Activated gamma-delta T cell (primary cell): ENCODE results near the gene SNRPD3.
"Not testable (repeated sequence)": the region's sequence is repeated elsewhere in the genome, so short reads cannot be mapped to it uniquely, and the experiment has no call there.

Experiments
- DNase-seq: peaks from one replicate; lab custom pipeline; 2025; lab: John Stamatoyannopoulos, UW

Gene SNRPD3

DNA sequence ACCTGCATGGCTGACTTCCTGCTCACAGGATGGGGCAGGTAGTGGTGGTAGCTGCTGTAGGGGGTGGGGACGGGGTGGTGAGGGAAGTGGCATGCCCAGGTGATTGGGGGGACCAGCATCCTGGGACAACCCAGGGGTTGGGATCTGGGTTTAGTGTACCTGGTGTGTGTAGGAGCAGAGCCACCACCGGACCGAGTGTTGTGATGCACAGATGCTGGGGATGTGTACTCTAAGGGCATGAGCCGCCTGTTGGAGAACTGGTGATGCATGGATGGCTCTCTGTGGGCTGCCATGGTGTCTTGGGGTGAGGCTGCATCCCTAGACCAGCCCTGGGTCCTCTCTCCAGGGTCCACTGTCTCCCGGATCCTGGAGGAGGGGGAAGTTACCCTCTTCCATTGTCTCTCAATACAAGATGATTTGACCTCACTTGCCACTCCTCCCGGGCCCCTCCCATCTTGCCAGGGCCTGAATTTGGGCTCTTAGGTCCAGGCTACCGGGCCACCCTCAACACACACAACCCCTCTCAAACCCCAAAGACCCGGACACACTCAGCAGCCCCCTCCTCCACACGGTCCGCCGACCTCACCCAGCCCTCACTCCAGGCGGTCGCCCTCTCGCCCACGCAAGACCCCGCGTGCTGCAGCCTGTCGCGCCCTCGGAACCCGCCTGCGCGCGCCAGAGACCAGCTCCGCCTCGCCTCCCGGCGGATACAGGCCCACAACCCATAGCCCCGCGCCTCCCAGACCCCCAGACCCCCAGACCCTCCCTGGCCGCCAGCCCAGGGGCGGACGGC lies 36.5 kb downstream of the SNRPD3 start:
- DNase-seq, result no peak

DNA sequence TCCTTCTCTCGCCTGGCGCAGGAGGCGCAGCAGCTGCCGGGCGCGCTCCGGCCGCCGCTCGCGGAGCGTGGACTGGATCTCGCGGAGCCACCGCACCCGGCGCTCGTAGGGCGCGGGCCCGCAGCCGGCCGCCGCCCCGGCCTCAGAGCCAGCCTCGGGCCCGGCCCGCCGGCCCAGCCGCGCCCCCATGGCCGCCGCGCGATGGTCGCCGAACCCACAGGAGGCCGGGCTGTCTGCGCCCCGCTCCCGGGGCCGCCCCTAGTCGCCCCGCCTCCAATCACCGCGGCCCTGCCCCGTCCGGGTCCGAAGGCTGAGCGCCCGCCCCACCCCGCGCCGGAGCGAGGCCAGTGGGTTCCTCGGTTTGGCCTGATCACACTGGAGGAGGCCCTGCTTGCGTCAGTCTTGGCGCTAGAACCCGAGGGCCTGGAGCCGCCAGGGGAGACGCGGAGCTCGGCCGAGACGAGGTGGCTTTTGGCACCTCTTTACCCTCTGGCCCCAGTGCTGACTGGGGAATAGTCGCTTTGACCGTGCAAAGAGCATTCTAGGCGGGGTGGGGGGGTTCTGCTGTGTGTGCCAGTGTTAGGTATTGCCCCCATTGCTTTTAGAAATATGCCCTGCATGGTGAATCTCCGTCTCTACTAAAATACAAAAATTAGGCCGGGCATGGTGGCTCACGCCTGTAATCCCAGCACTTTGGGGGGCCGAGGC lies 37.2 kb downstream of the SNRPD3 start, which contains the start of gene LRRC75B:
Gene LRRC75B, minus strand, starts transcription at position 223 of the 708 bp plus-strand sequence. Its CDS starts 34 bp downstream, at position 189.
- no peak for DNase-seq

DNA sequence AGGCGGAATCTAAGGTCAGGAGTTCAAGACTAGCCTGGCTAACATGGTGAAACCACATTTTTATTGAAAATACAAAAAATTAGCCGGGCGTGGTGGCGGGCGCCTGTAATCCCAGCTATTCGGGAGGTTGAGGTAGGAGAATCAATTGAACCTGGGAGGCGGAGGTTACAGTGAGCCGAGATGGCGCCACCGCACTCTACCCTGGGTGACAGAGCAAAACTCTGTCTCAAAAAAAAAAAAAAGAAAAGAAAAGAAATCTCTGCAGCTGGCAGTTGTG lies 37.7 kb downstream of the SNRPD3 start:
- not testable (repeated sequence) for DNase-seq

DNA sequence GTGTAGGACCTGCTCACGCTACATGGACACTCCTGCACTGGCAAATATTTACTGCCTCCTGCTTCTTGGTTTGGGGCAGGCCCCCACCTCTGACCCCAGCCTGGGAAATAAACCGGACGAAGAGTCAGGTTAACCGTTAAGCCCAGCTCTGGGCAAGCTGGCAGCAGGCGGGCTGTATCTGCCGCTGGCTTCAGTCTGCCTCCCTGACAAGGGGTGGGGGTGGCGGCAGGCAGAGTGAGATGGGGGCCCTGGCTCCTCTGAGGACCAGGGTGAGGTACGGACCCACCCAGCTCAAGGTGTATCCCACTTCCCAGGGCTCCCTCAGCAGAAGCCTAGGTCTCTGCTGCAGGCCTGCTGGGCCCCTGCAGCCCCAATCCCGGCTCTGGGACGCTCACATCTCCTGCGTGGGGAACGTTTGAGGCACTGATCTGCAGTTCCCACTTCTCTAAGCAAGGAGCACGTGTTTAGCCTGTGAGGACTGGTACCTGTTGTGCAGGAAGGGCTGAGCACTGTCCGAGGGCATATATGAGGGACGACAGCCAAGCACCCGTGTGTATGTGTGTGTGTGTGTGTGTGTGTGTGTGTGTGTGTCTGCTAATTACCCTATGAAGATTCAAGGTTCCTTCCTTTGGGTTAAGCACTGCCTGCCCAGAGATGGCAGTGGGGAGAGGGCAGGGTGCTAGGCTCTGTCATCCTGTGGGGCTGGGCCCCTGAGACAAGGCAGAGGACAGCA lies 38.2 kb downstream of the SNRPD3 start:
- no peak for DNase-seq

DNA sequence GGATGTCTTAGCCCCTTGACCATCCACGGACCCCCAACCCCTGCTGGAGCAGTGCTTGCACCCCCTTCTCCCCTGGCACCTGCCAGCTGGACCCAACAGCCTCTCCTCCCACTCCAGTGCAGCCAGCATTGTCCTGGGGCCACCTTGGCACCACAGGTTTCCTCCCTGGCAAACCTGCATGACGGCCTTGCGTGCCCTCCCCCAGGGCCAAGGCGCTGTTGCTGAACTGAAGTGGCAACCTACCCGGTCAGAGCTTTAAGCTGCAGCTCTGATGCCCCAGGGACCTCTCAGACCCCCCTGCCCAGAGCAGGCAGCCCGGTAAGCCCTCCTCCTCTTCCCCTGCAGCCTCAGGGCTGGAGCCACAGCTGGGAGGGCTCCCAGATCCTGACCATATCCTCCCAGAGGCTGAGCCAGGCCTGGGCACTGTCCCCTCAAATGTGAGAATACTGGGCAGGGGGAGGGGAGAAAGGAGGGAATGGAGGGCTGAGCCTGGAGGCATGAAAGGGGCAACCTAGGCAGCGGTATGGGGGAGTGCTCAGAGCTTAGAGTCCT lies 38.8 kb downstream of the SNRPD3 start:
- no peak for DNase-seq

DNA sequence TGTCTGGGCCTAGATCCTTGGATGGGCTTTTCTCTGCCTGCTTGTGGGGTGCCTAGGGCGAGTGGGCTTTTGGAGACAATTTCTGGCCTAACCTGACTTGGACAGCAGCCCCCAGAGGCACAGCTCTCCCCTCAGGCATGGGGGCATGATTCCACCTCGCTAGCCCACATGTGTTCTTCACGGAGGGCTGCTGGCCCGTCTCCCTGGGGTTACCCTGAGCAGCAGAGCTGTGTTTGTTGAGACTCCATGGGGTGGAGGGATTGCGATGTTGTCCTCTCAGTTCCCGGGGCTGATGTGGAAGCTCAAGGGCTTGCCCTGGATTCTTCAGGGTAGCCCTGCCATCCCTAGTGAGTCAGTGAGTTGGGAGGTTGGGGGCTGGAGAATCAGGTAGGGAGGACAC lies 39.4 kb downstream of the SNRPD3 start:
- no peak for DNase-seq

DNA sequence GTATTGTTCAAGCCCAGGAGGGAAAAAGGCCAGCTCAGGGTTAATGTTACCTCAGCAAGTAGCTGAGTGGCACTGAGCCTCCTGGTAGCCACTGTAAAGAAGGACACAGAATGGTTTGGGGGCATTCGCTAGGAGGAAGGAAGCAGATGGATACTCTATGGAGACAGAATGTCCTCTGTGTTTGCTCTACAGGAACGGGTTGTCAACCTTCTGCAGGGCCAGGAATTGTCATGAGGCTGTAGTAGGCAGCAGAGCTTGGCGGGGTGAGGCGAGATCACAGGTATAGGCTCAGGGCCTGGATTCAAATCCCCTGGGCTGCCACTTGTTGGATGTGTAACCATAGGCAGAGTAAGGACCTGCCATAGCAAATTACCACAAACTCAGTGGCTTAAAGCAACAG lies 40.1 kb downstream of the SNRPD3 start:
- no peak for DNase-seq

DNA sequence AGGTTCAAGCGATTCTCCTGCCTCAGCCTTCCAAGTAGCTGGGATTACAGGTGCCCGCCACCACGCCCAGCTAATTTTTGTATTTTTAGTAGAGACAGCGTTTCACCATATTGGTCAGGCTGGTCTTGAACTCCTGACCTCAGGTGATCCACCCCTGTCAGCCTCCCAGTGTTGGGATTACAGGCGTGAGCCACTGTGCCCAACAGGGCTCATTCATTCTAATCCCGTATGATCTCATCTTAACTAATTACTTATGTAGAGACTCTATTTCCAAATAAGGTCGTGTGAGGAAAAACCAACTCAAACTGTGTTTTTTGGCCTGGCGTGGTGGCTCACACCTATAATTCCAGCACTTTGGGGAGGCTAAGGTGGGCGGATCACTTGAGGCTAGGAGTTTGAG lies 41.3 kb downstream of the SNRPD3 start:
- DNase-seq, result not testable (repeated sequence)

DNA sequence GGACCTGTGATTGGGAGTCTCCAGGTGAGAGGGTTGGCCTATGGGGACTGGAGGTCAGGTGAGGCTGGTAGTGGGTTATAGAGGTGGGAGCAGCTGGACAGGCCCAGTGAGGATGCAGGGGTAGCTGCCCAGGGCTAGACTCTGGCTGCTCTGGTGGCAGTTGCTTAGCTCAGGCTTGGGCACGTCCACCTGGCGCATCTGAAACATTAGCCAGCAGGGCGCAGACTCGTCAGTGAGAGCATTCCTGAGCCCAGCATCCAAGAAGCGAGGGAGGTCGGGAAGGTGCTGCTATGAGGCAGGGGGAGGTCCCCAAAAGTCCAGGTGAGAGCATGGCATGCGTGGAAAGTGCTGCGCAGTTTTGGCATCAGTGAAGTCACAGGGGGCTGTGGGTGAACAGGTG lies 43.7 kb downstream of the SNRPD3 start:
- no peak for DNase-seq

DNA sequence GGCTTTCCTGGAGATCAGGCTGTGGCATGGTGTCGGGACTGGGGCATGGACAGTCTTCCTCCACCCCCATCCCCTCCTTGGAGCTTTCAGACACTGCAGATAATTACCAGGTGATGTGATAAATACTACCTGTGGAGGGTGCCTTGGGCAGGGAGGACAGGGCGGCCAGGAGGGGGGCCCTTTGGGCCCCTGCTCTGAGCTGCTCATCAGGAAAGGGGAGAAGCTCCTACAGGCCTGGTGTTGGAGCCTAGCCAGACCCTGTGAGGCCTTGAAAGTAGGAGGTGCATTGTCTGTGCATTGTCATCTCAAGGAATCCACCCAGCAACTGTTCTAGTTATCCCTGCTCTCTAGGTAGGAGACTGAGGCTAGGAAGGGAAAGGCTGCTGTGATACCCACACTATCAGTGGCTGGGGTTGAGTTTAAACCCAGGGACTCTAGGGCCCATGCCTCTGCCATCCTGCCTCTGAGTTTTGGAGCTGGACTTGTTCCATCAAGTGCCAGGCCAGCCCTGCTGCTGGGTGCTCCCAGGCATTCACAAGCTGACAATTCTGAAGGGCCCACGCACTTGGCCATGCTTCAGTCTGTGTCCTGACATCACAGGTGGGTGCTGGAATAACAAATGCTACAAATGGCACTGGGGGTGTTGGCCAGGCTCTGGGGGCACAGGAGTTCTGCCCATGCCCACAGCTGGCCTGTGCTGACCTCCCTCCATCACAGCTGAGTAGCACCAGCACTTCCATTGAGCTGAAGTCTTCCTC lies 44.3 kb downstream of the SNRPD3 start:
- not testable (repeated sequence) for DNase-seq

DNA sequence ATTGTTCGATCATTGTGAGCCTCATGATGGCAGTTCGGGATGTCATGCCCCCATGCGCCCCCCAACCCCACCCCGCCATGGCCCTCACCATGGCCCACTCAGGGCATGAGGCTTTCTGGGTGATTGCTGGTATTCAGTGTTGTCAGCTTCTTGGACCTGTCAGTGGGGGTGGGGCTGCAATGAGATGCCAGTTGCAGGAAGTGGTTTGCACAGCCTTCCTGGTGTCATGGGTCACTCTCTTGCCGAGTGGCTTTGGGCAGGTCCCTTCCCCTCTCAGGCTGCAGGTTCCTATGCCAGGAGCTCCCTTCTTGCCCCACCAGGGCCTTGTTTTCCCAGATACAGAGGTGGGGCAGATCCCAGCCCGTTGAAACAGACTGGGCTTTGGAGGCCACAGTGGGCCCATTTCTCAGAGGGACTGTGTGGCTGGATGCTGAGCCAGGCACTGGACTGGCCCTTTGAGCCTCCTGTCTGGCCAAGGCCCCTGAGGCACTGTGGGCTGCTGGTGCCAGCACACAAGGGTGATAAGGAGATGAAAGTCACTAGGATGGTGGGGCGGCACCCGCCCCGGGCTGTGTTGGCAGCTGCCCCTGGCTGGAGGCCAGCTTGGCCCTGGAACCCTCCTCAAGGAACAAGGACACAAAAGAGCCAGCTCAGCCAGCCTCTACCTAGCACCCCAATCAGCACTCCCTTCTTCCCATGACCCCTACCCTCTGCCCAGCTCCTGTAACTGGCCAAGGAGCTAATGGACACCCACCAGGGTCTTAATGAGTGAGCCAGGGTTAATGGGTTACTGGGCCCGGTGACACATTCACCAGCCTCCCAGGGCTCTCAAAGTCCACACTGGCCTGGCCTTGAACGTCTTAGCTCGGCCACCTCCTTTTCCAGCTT lies 45.7 kb downstream of the SNRPD3 start:
- DNase-seq, result no peak

DNA sequence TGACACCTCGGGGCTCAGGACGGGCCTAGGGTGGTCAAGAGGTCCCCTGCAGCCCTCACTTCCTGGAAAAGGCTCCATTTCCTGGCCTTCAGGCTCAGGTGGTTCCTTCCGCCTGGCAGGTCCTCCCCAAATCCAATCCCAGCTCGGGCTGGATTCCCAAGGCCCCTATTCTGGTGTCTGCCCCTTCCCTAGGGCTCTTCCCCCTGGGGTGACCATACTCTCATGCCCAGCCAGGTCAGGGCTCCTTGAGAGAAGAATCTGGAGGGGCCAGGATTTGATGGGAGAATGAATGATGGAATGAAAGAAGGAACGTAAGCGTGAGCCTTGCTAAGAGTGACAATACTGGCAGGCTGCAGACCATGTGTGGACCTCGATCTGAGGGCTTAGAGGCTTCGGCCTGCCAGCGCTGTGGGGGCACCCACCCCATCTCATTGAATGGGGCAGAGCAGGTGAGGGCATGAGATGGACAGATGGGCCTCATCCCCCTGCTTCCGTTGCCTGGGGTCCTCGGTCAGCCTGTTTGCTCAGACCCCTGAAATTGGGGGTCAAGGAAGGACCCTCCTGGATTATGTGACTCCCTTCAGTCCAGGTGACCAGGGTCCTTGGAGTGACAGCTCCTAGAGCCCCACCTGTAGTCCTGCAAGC lies 46.4 kb downstream of the SNRPD3 start:
- not testable (repeated sequence) for DNase-seq

DNA sequence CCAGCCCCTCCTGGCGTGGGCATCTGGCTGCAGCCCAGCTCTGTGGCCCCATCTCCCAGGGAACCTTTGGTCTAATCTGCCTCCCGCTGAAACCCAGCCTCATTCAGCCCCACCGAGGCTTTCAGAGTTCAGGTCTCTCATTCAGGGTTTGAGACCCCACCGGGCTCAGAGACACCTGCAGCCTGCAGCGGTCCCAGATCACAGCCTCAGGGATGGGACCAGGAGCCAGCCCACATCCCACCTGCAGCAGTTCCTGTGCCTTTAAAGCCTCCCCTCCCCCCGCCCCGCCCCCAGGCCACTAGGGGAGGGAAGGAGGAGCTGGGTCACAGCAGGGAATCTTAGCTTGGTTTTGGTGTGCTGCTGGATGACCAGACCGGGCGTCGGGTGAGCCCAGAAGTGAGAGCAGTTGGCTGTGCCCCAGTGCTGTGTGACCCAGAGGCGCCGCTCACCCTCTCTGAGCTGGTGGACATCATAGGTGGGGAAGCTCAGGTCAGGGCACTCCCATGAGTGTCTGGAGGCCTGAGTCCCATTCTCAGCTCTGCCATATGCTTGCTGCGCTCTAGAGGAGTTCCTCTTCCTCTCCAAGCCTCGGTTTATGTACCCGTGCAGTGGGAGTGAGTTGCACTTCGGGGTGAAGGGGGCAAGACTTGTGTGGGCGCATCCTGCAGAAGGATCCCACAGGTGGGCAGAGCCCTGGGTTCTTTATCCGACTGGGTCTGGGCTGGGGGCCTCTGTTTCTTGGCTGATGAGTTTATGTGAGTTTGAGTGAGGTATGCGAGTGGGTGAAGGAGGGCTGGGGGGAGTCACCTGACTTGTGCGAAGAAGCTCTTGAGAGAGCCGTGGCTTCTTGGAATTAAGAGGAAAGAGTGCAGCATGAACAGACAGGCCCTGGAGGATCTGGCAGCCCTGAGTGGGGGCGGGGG lies 47.3 kb downstream of the SNRPD3 start, which contains the start of gene GGT1:
Gene GGT1, plus strand, starts transcription at position 347 of the 923 bp plus-strand sequence. CDS start 7,889 bp downstream, outside the sequence.
- DNase-seq, result not testable (repeated sequence)

DNA sequence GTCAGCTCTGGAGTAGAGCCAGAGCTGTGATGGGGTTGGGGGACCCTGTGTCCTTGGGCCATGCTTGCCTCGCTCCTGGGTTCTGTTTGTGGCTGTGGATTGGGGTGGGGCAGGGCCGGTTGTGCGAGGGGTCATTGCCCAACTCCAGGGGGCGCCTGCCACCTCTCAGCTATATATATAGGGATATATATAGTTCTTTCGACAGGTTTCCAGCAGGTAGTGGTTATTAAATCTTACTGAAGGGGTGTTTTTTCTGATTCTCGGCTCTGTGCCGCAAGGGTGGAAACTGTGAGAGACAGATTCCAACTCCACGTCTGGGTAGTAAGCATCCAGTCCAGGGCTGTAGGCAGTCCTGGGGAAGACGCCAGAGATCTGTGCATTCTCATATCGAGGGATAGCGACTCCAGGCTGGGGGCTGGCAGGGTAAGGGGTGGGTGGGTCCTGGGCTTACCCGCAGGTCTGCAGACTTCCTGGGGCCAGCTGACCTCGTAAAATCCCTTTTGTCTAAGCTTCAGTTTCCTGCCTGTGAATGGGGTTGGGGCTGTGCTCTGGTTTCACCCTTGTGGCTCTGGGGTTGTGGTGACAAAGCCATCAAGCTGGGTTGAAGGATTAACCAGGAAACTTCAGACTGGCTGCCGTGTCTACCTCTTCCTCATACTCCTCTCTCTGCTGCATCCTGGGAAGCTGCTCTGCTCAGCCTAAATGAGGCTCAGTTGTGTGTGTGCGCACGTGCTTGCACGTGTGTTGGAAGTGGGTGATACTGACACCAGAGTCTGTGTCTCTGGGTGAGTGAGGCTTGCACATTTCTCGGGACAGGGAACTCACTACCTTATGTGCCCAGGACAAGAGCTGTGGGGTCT lies 48.2 kb downstream of the SNRPD3 start:
- not testable (repeated sequence) for DNase-seq

DNA sequence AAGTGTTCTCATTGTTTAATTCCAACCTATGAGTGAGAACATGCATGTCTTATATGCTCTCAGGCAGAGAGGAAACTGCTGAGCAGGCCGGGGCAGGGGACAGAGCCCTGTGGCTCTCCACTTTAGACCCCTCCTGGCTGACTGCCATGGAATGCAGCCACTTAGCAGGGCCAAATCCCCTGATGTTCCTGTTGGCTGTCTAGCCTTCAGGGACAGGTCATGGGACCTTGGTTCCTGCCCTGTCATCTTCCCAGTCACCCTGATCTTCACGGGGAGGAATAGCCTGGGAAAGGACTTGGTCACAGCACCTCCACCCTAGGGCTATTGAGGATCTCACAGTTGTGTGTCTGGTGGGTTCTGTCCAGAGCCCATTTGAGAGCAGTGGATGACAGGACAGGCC lies 50.5 kb downstream of the SNRPD3 start:
- DNase-seq, result not testable (repeated sequence)

DNA sequence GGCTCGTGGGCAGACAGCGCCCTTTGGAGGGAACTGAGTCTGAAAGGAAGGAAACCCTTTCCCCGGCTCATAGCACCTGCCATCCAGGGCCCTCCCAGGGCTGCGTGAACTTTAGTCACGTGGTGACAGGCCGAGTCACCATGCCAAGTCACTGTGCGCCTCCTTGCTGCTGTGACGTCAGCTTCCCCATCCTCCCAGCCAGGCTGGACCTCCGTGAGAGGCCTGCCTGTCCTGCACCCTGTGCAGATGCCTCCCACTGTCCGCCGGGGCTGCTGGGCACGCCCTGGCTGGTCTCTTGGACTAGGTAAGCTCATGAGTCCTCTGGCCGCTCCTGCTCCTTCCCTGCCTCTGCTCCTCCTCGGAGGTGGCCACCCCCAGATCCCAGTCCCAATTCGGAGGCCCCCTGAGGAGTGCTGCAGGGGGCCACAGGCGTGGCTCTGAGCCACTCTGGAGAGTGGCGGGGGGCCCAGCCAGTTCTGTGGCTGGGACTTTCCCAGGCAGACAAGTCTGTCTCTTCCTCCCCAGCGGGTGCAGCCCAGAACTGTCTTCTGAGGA lies 51.7 kb downstream of the SNRPD3 start:
- not testable (repeated sequence) for DNase-seq

DNA sequence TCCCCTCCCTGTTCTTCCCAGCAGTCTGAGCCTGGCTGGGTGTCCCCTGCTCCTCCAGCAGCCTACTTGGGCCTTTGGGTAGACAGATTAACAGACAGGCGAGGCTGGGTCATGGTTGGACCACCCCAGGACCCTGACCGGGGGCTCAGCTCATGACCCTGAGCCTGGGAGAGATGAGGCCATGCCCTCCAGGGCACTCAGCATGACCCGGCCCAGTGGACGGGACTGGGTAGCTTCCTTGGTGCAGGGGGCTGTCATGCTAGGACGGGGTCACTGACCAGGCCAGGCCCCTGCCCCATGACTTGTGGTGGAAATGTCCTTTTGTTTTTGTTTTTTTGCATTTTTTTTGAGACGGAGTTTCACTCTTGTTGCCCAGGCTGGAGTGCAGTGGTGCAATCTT lies 52.5 kb downstream of the SNRPD3 start:
- DNase-seq, result not testable (repeated sequence)

DNA sequence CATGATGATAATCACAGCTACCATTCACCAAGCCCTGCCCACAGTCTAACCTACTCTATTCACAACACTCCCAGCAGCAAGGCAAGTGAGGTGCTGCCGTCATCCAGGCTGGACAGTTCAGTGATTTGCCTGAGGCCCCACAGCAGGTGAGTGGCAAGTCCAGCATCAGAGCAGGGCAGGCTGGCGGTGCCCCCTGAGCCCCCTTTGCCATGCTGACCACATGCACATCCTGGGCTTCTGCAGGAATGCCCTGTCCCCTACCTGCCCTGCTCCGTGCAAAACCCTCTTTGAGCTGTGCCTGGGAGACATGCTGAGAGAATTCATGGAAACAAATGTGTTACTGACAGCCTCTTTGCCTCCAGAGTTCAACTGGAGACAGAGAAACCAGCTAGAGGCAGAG lies 54.1 kb downstream of the SNRPD3 start:
- DNase-seq, result not testable (repeated sequence)
